Erythroblast (primary cell): ENCODE results near the gene PITRM1.

ENCODE experiments used
- DNase-seq, 2 experiments: peaks; one replicate each; lab custom pipeline; 2025; lab: John Stamatoyannopoulos, UW
- GATA1 ChIP-seq: IDR thresholded peaks from 2 replicates; pipeline ENCODE4 v1.6.1; 2011; ENCODE audit warnings: low read depth, mild to moderate bottlenecking, control low read depth, low read length, moderate library complexity
- POLR2A ChIP-seq: IDR thresholded peaks from 2 replicates; pipeline ENCODE4 v1.6.1; 2011; ENCODE audit warnings: mild to moderate bottlenecking, low read length

The PITRM1 gene

GRCh38 chr10:3099291-3100092 is 73.1 kb downstream of the PITRM1 start:
- DNase-seq, result no peak

GRCh38 chr10:3098689-3099088 is 73.9 kb downstream of the PITRM1 start:
- TF ChIP-seq GATA1 (no peak), POLR2A (no peak)
- no peak for DNase-seq

More at GRCh38 chr10:3099291-3100092, 73.1 kb downstream of the PITRM1 start:
- TF ChIP-seq POLR2A, result no peak
- no peak for TF ChIP-seq GATA1

- no peak for DNase-seq
- TF ChIP-seq GATA1, result no peak
- TF ChIP-seq POLR2A, result no peak
Observed at GRCh38 chr10:3097160-3097559, 75.4 kb downstream of the PITRM1 start.

GRCh38 chr10:3096149-3096548 is 76.4 kb downstream of the PITRM1 start:
- TF ChIP-seq POLR2A (no peak), GATA1 (no peak)
- no peak for DNase-seq

GRCh38 chr10:3095373-3096139 is 77.0 kb downstream of the PITRM1 start:
- DNase-seq, result peak; percentile 92 to 94
- TF ChIP-seq POLR2A (peak; percentile 62), GATA1 (no peak)

- TF ChIP-seq GATA1 (no peak), POLR2A (no peak)
- DNase-seq, result peak; percentile 67 to 70
Observed at GRCh38 chr10:3094609-3095036, 78.0 kb downstream of the PITRM1 start.

GRCh38 chr10:3093996-3094395 is 78.6 kb downstream of the PITRM1 start:
- TF ChIP-seq GATA1, result no peak
- no peak for TF ChIP-seq POLR2A
- no peak for DNase-seq

- TF ChIP-seq GATA1, result no peak
- TF ChIP-seq POLR2A, result no peak
- no peak for DNase-seq
Observed at GRCh38 chr10:3091921-3092320, 80.7 kb downstream of the PITRM1 start.

GRCh38 chr10:3090914-3091787 is 81.4 kb downstream of the PITRM1 start:
- TF ChIP-seq POLR2A (no peak), GATA1 (no peak)
- no peak for DNase-seq

- no peak for TF ChIP-seq GATA1
- TF ChIP-seq POLR2A, result no peak
Observed at GRCh38 chr10:3090388-3090787, 82.2 kb downstream of the PITRM1 start.

More at GRCh38 chr10:3090388-3090787, 82.2 kb downstream of the PITRM1 start:
- DNase-seq, result no peak
